Pancreas (tissue), 10 donors: ENCODE data around the gene MAP3K3. TPM values are rescaled to one million over a fixed set of nuclear protein-coding genes. Genes with fewer than 3 reads are reported as not detected.

Experiments
- ATAC-seq, 4 donors: fragments of 200-7000 bp; cut with Tn5 transposase; one replicate each; pipeline versions ENCODE4 v1.8.0 to v1.9.1; 2020; ENCODE audit warnings: mild to moderate bottlenecking in 4 of 4, moderate library complexity in 4 of 4
- DNase-seq, 6 donors: peaks; one replicate each; pipeline ENCODE4 v3.0.0-alpha.2; 2020
- FAIRE-seq: peaks from 2 replicates; lab custom pipeline; 2012; peaks lifted over from hg19 to GRCh38; lab: Jason Lieb, UNC
- H3K27ac ChIP-seq, 4 donors: fragments of 200-600 bp; sonication (generic); 1 replicate in 3 of 4; 2 replicates in 1 of 4; pipeline versions ENCODE4 v1.5.0 to v1.8.0; 2020
- H3K27me3 ChIP-seq, 4 donors: fragments of 200-600 bp; one replicate each; pipeline ENCODE4 v1.8.0; 2021
- H3K36me3 ChIP-seq, 3 donors: fragments of 200-600 bp; sonication (generic) in 1 of 3; one replicate each; pipeline versions ENCODE4 v1.5.0 to v1.8.0; 2020 to 2021
- H3K4me1 ChIP-seq, 3 donors: fragments of 200-600 bp; one replicate each; pipeline ENCODE4 v1.8.0; 2021
- H3K4me3 ChIP-seq, 4 donors: fragments of 200-600 bp; sonication (generic) in 2 of 4; one replicate each; pipeline versions ENCODE4 v1.5.0 to v1.8.0; 2020 to 2021
- H3K9me3 ChIP-seq, 4 donors: fragments of 200-600 bp; one replicate each; pipeline ENCODE4 v1.8.0; 2021
- WGBS, 2 donors: extraction: QIAGEN DNeasy Blood & Tissue Kit; methylation state at CpG; one replicate each; pipeline ENCODE4 v1.1.7; 2013; 5-methylcytosine and 5-hydroxymethylcytosine counted together
- intact Hi-C, 3 donors: fragments of 100-400 bp; cut with DNase I; formaldehyde crosslinking; loops; one replicate each; pipeline versions ENCODE4 v1.11.1 to v1.14.2; 2022
- polyA plus RNA-seq, 2 donors: library from polyadenylated mRNA; stranded (reverse); fragments of 200-250 nt; gene quantifications; one replicate each; pipeline ENCODE4 v1.2.3, GENCODE V29; 2013
- total RNA-seq, 6 donors: library from RNA; stranded (reverse); fragmentation: NEBNext Ultra II Directional in 4 of 6; extraction: Animal tissue kit (Norgen Biotek cat#: 25700) in 4 of 6; gene quantifications; one replicate each; pipeline versions ENCODE4 v1.2.1 to v1.2.4, GENCODE V29; 2021 to 2023
- TF ChIP-seq, protein P1 (sequence below), 4 donors: fragments of 200-600 bp; sonication (generic) in 3 of 4; IDR thresholded peaks; one replicate each; pipeline versions ENCODE4 v1.5.0 to v1.8.0; 2021; ENCODE audit warnings: antibody characterized with exemption in 4 of 4
- donor health status: healthy with polysubstance abuse.
- donor health status: DM: no; HTN: no; CAD: no; lungs with moderate emphysema.
- donor health status: DM: no; HTN: no; CAD: no.
- donor health status: control.
- donor health status: control.
- donor health status: Bipolar disorder and iron deficiency.
- donor health status: DM: yes; HTN: yes; CAD: no.
- donor health status: DM: no; HTN: no; CAD: no.
- donor health status: DM: no; HTN: no; CAD: no.
- donor health status: DM: yes; HTN: yes; CAD: no.

MAP3K3 gene
- total RNA-seq (10 to 100 TPM in 3 of 6 donors, 1 to 10 TPM in 3; 8.4 to 21.9 (median 9.9) TPM), polyA plus RNA-seq (10 to 100 TPM; 13.4 to 16.9 TPM)

DNA sequence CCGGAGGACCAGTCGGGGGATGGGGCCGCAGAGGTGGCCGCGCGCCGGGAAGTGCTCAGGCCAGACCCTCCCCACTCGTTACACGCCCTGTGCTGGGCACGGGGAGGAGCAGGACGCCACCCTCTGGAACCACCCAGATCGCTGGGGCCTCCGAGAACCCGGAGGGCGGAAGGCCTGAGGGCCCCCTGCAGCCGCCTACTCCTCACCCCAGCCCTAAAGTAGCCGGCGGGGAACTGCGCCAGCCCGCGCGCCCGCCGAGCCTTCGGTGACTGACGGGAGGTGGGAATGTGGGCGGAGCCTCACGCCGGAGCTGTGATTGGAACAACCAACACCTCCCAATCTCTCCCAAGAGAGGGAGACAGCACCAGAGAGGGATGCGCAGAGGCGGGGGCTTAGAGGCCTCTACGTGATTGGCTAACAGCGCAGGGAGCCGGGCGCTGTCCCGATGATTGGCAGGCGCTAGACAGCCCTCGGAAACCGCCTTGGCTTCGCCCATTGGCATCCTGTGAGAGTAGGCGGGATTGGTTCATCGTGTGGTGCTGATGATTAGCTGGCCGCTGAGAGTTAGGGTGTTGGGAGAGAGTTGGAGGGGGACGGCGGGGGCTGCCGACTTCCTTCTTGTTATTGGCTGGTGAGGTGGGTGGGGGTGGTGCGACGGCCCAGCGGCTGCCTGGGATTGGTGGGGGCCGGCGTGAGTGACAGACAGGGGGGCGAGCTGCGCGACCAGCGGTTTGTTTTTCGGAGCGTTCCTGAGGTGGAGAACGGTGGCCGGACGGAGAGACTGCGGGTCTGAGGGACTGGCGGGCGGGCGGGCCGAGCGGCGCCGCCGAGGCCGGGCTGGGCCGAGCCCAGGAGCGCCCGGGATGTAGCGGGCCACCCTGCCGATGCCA is at the start of gene MAP3K3:
MAP3K3 (plus strand) TSS at position 734 of the 890 bp plus-strand sequence. CDS start 343 bp downstream, outside the sequence.
- H3K4me3 ChIP-seq: peak within 1 kb of the TSS; percentile 57 to 71 (median 66)
- FAIRE-seq (peak; percentile 97), DNase-seq (peak; percentile 96 to 100 (median 99)), ATAC-seq (peak; percentile 91 to 96 (median 94))
- no peaks in the 10 kb centered on the region for H3K36me3 ChIP-seq
- TF ChIP-seq, protein P1, sequence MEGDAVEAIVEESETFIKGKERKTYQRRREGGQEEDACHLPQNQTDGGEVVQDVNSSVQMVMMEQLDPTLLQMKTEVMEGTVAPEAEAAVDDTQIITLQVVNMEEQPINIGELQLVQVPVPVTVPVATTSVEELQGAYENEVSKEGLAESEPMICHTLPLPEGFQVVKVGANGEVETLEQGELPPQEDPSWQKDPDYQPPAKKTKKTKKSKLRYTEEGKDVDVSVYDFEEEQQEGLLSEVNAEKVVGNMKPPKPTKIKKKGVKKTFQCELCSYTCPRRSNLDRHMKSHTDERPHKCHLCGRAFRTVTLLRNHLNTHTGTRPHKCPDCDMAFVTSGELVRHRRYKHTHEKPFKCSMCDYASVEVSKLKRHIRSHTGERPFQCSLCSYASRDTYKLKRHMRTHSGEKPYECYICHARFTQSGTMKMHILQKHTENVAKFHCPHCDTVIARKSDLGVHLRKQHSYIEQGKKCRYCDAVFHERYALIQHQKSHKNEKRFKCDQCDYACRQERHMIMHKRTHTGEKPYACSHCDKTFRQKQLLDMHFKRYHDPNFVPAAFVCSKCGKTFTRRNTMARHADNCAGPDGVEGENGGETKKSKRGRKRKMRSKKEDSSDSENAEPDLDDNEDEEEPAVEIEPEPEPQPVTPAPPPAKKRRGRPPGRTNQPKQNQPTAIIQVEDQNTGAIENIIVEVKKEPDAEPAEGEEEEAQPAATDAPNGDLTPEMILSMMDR (IDR thresholded peaks at IDR 0.05): no peak
- WGBS, 2 donors: 0 to 1% methylated on average over 56 to 75 of the region's 75 CpGs
- intact Hi-C loops: no loop called here
- H3K9me3 ChIP-seq: no peaks in the 10 kb centered on the region
- peaks cover 0 to 30% (median 29%) of the 10 kb centered on the region in 3 donors for H3K4me1 ChIP-seq
- peak within 1 kb of the TSS; percentile 51 to 82 (median 76) for H3K27ac ChIP-seq
- no peaks in the 10 kb centered on the region for H3K27me3 ChIP-seq

GRCh38 chr17:63573634-63574033 is 48.6 kb upstream of the MAP3K3 start:
- TF ChIP-seq, protein P1 (IDR thresholded peaks at IDR 0.05): no peak
- peak in 1 of 4 donors; percentile 14 for ATAC-seq
- Histone ChIP-seq H3K27me3 (no peaks in the 10 kb centered on the region), H3K4me1 (no peaks in the 10 kb centered on the region), H3K9me3 (no peaks in the 10 kb centered on the region), H3K36me3 (no peaks in the 10 kb centered on the region), H3K27ac (no peak overlapping the region), H3K4me3 (no peak overlapping the region)
- no peak for DNase-seq
- no peak for FAIRE-seq
- 81 to 86% methylated on average over 5 of the region's 5 CpGs for WGBS, 2 donors
- intact Hi-C loops: no loop called here

GRCh38 chr17:63578027-63578768 is 44.0 kb upstream of the MAP3K3 start:
- Histone ChIP-seq H3K9me3 (no peaks in the 10 kb centered on the region), H3K36me3 (peaks cover 0 to 11% (median 0%) of the 10 kb centered on the region in 3 donors), H3K4me1 (peaks cover 0 to 6% (median 3%) of the 10 kb centered on the region in 3 donors), H3K27ac (no peak overlapping the region), H3K27me3 (no peaks in the 10 kb centered on the region), H3K4me3 (no peak overlapping the region)
- TF ChIP-seq, protein P1 (IDR thresholded peaks at IDR 0.05): no peak
- FAIRE-seq (no peak), ATAC-seq (no peak), DNase-seq (no peak)
- intact Hi-C loops: no loop called here
- WGBS, 2 donors: 70 to 77% methylated on average over 7 of the region's 7 CpGs

DNA sequence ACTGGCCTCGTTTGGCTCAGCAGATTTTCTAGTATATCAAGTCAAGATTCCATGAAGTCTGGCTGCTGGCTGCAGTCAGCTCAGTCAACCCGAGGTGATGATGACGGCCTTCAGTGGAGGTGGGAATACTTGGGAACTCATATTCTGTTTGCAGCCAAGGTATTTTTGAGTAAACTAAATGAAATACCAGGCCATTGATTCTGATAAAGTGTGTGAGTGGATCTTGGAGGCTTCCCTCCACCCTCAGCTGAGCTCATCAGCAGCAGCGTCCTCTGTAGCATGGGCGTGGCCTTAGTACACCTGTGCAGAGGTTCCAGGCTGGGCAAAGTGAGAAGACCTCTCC is 43.5 kb upstream of the MAP3K3 start:
- Histone ChIP-seq H3K9me3 (no peaks in the 10 kb centered on the region), H3K36me3 (peaks cover 0 to 16% (median 0%) of the 10 kb centered on the region in 3 donors), H3K27me3 (no peaks in the 10 kb centered on the region), H3K4me1 (peaks cover 0 to 6% (median 3%) of the 10 kb centered on the region in 3 donors), H3K4me3 (no peak overlapping the region), H3K27ac (peak overlapping the region in 1 of 4 donors; percentile 33)
- no peak for ATAC-seq
- no peak for FAIRE-seq
- intact Hi-C loops: no loop called here
- TF ChIP-seq, protein P1 (IDR thresholded peaks at IDR 0.05): no peak
- 51 to 53% methylated on average over 5 of the region's 5 CpGs for WGBS, 2 donors
- no peak for DNase-seq
